Measurements from ENCODE around the gene SAP25.

- TF ChIP-seq POLR2A (IDR thresholded peaks at IDR 0.05), result no peak
- TF ChIP-seq, protein P1, sequence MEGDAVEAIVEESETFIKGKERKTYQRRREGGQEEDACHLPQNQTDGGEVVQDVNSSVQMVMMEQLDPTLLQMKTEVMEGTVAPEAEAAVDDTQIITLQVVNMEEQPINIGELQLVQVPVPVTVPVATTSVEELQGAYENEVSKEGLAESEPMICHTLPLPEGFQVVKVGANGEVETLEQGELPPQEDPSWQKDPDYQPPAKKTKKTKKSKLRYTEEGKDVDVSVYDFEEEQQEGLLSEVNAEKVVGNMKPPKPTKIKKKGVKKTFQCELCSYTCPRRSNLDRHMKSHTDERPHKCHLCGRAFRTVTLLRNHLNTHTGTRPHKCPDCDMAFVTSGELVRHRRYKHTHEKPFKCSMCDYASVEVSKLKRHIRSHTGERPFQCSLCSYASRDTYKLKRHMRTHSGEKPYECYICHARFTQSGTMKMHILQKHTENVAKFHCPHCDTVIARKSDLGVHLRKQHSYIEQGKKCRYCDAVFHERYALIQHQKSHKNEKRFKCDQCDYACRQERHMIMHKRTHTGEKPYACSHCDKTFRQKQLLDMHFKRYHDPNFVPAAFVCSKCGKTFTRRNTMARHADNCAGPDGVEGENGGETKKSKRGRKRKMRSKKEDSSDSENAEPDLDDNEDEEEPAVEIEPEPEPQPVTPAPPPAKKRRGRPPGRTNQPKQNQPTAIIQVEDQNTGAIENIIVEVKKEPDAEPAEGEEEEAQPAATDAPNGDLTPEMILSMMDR (IDR thresholded peaks at IDR 0.05), result no peak
Measured at GRCh38 chr7:100563100-100563564, 10.6 kb downstream of the SAP25 start.
